Endothelial cell of umbilical vein (primary cell): Measurements from ENCODE around the gene CYB5R4. TPM values are rescaled to one million over a fixed set of nuclear protein-coding genes. Genes with fewer than 3 reads are reported as not detected.

ENCODE experiments used
- BruUV-seq: library from RNA; stranded (reverse); fragments of 400-500 nt; replicated peaks from 2 replicates; lab custom pipeline; 2021; lab: Mats Ljungman, UMichigan
- CTCF ChIA-PET: fragments of 300-600, 350-600 bp; sonication (Branson Sonifier 250); formaldehyde crosslinking; loops from one replicate; lab custom pipeline; 2021; ENCODE audit warnings: antibody characterized with exemption, inconsistent platforms; lab: Charles Lee
- POLR2A ChIA-PET: fragments of 300-600, 350-600 bp; sonication (Branson Sonifier 250); formaldehyde crosslinking; loops from one replicate; lab custom pipeline; 2021; ENCODE audit warnings: antibody characterized with exemption, inconsistent platforms; lab: Charles Lee
- DNase-seq: peaks from one replicate; pipeline ENCODE4 v3.0.0-alpha.2; 2011; ENCODE audit warnings: low read depth, low spot score
- FAIRE-seq: peaks from 2 replicates; lab custom pipeline; 2011; peaks lifted over from hg19 to GRCh38; lab: Jason Lieb, UNC
- H2AFZ ChIP-seq: 2 replicates; pipeline ENCODE4 v1.6.0; 2012; ENCODE audit warnings: low read depth, low read length, control low read depth, inconsistent platforms
- H3K27ac ChIP-seq: 2 replicates; pipeline ENCODE4 v1.5.1; 2011; ENCODE audit warnings: low read depth, mild to moderate bottlenecking, control low read depth, low read length, moderate library complexity; ENCODE audit not compliant: insufficient read depth
- H3K27me3 ChIP-seq, 2 experiments: 2 replicates each; pipeline versions ENCODE4 v1.6.0 to v1.6.1; 2011; ENCODE audit warnings: low read length in 2 of 2, mixed read lengths in 1 of 2; ENCODE audit not compliant: control insufficient read depth in 2 of 2, insufficient read depth in 2 of 2
- H3K36me3 ChIP-seq, 2 experiments: 2 replicates in 1 of 2; 3 replicates in 1 of 2; pipeline ENCODE4 v1.5.1; 2011; ENCODE audit warnings: low read length in 2 of 2, mild to moderate bottlenecking in 1 of 2, moderate library complexity in 1 of 2; ENCODE audit not compliant: control insufficient read depth in 2 of 2, insufficient read depth in 2 of 2; ENCODE audit errors: extremely low read depth in 1 of 2
- H3K4me1 ChIP-seq: 3 replicates; pipeline ENCODE4 v1.5.1; 2011; ENCODE audit warnings: mild to moderate bottlenecking, low read length; ENCODE audit not compliant: control insufficient read depth, insufficient read depth; ENCODE audit errors: extremely low read depth
- H3K4me2 ChIP-seq: 2 replicates; pipeline ENCODE4 v1.6.1; 2011; ENCODE audit warnings: low read length, control low read depth, mixed read lengths; ENCODE audit not compliant: insufficient read depth
- H3K4me3 ChIP-seq, 3 experiments: fragments of 200-600 bp in 1 of 3; sonication (generic), shearing (Covaris generic) in 1 of 3; replicated peaks in 1 of 3; 2 replicates each; pipeline ENCODE4 v1.5.1; 2011 to 2016; ENCODE audit warnings: control low read depth in 3 of 3, low read length in 3 of 3, mild to moderate bottlenecking in 2 of 3, inconsistent platforms in 1 of 3, low read depth in 1 of 3, moderate library complexity in 1 of 3; ENCODE audit not compliant: insufficient read depth in 1 of 3
- H3K79me2 ChIP-seq: 2 replicates; pipeline ENCODE4 v1.6.0; 2012; ENCODE audit warnings: low read length, inconsistent platforms; ENCODE audit not compliant: control insufficient read depth, insufficient read depth
- H3K9ac ChIP-seq: replicated peaks from 2 replicates; pipeline ENCODE3; 2011; ENCODE audit warnings: low read length, control low read depth; ENCODE audit not compliant: insufficient read depth; ENCODE audit errors: extremely low read depth
- H3K9me1 ChIP-seq: replicated peaks from 3 replicates; pipeline ENCODE4 v1.6.0; 2011; ENCODE audit warnings: mild to moderate bottlenecking, low read length; ENCODE audit not compliant: control insufficient read depth, insufficient read depth; ENCODE audit errors: extremely low read depth
- H3K9me3 ChIP-seq: replicated peaks from 2 replicates; pipeline ENCODE4 v1.5.1; 2012; ENCODE audit warnings: low read length, inconsistent platforms; ENCODE audit not compliant: control insufficient read depth, insufficient read depth
- H4K20me1 ChIP-seq: replicated peaks from 2 replicates; pipeline ENCODE3; 2011; ENCODE audit warnings: mild to moderate bottlenecking, low read length; ENCODE audit not compliant: control insufficient read depth, insufficient read depth; ENCODE audit errors: extremely low read depth
- EZH2 ChIP-seq: IDR thresholded peaks from 2 replicates; pipeline ENCODE4 v1.6.1; 2012; ENCODE audit warnings: borderline replicate concordance, low read depth, mild to moderate bottlenecking, moderate library complexity, low read length, inconsistent platforms; ENCODE audit not compliant: severe bottlenecking
- FOS ChIP-seq: IDR thresholded peaks from 2 replicates; pipeline ENCODE4 v1.6.1; 2011; ENCODE audit warnings: mild to moderate bottlenecking, low read length, moderate library complexity, borderline replicate concordance; ENCODE audit not compliant: insufficient read depth
- GATA2 ChIP-seq: IDR thresholded peaks from 2 replicates; pipeline ENCODE4 v1.7.0; 2011; ENCODE audit warnings: low read depth, mild to moderate bottlenecking, moderate library complexity, mixed read lengths, low read length; ENCODE audit not compliant: insufficient read length, insufficient read depth
- JUN ChIP-seq: IDR thresholded peaks from 2 replicates; pipeline ENCODE4 v1.6.1; 2011; ENCODE audit warnings: borderline replicate concordance, low read depth; ENCODE audit not compliant: insufficient read length, insufficient read depth
- MYC ChIP-seq: IDR thresholded peaks from one replicate; pipeline ENCODE4 v1.6.1; 2011; ENCODE audit warnings: mild to moderate bottlenecking, low read depth, low read length
- POLR2A ChIP-seq: IDR thresholded peaks from 2 replicates; pipeline ENCODE4 v1.6.1; 2012; ENCODE audit warnings: low read depth, mild to moderate bottlenecking, control low read depth, low read length
- POLR2AphosphoS5 ChIP-seq: IDR thresholded peaks from 2 replicates; pipeline ENCODE4 v1.6.1; 2012; ENCODE audit warnings: low read depth, mild to moderate bottlenecking, control low read depth, low read length, moderate library complexity; ENCODE audit not compliant: insufficient read depth
- dilution Hi-C: fragments of 300-500 bp; cut with MboI; formaldehyde crosslinking; loops from one replicate; pipeline ENCODE4 v1.15.0; 2019; ENCODE audit warnings: low sequenced_read_pairs; ENCODE audit not compliant: extremely low pct_ligation_motif_present
- intact Hi-C: fragments of 100-400 bp; cut with micrococcal nuclease; formaldehyde crosslinking; loops from one replicate; pipeline ENCODE4 v1.10.0; 2022
- polyA plus RNA-seq, 4 experiments: library from polyadenylated mRNA; depleted of rRNA in 3 of 4; stranded (reverse) in 3 of 4; unstranded in 1 of 4; fragments of >200 nt; gene quantifications; 2 replicates each; pipeline versions ENCODE4 v1.2.1 to v1.2.3, GENCODE V29; 2011 to 2012; ENCODE audit warnings: missing spikeins in 1 of 4
- total RNA-seq: library from RNA; stranded (reverse); gene quantifications from 2 replicates; pipeline ENCODE4 v1.2.3, GENCODE V29; 2021
- TF ChIP-seq, protein P1 (sequence below): IDR thresholded peaks from 2 replicates; pipeline ENCODE4 v1.6.1; 2011; ENCODE audit not compliant: insufficient read depth, insufficient read length
- TF ChIP-seq, protein P2 (sequence below), 2 donors: IDR thresholded peaks; 1 replicate in 1 of 2; 2 replicates in 1 of 2; pipeline ENCODE4 v1.5.1; 2011; ENCODE audit warnings: low read length in 2 of 2, mild to moderate bottlenecking in 2 of 2, moderate library complexity in 2 of 2, control low read depth in 1 of 2, inconsistent platforms in 1 of 2, low read depth in 1 of 2; ENCODE audit not compliant: insufficient read depth in 1 of 2; ENCODE audit errors: extremely low read depth in 1 of 2

Gene CYB5R4
- total and polyA plus RNA-seq, 2 donors (not counting 3 experiments of a cell fraction or from before 2014, with no cell fraction given) = 3.1 to 13.4 TPM

DNA sequence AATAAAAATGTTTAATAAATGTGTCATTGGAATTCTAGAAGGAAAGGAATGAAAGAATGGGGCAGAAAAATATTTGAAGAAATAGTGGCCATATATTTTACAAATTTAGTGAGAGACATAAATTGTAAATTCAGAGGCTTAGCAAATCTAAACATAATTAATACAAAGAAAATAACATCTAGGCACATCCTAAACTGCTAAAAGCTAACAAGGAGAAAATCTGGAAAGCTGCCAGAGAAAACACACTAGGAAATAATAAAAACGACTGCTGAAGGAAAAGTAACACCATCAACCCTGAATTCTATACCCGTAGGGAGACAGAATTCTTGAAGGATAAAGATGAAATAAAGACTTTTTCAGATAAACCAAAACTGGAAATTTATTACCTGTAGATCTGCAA lies 23.8 kb downstream of the CYB5R4 start:
- no peak for FAIRE-seq
- TF ChIP-seq GATA2 (no peak), FOS (no peak), MYC (no peak), EZH2 (no peak), JUN (no peak), POLR2AphosphoS5 (no peak), POLR2A (no peak)
- TF ChIP-seq, protein P1, sequence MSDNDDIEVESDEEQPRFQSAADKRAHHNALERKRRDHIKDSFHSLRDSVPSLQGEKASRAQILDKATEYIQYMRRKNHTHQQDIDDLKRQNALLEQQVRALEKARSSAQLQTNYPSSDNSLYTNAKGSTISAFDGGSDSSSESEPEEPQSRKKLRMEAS = no peak
- TF ChIP-seq, protein P2, sequence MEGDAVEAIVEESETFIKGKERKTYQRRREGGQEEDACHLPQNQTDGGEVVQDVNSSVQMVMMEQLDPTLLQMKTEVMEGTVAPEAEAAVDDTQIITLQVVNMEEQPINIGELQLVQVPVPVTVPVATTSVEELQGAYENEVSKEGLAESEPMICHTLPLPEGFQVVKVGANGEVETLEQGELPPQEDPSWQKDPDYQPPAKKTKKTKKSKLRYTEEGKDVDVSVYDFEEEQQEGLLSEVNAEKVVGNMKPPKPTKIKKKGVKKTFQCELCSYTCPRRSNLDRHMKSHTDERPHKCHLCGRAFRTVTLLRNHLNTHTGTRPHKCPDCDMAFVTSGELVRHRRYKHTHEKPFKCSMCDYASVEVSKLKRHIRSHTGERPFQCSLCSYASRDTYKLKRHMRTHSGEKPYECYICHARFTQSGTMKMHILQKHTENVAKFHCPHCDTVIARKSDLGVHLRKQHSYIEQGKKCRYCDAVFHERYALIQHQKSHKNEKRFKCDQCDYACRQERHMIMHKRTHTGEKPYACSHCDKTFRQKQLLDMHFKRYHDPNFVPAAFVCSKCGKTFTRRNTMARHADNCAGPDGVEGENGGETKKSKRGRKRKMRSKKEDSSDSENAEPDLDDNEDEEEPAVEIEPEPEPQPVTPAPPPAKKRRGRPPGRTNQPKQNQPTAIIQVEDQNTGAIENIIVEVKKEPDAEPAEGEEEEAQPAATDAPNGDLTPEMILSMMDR (IDR thresholded peaks at IDR 0.05; ENCODE audit: extremely low read depth in 1 of 2, insufficient read depth in 1 of 2, low read depth in 1 of 2, low read length in 2 of 2) = no peak
- no TSS peak for BruUV-seq
- DNase-seq = peak; percentile 62
- H2AFZ ChIP-seq = no peak overlapping the region
- peaks cover 9% of the 10 kb centered on the region for H3K4me1 ChIP-seq
- dilution Hi-C loops (no loop called here), intact Hi-C loops (loop anchor here (5.0 to 10.0 kb wide), 4 partner anchors 268 to 1442 kb away; no protein-coding TSS in a partner anchor)
- no peak overlapping the region for H3K4me2 ChIP-seq
- H3K36me3 ChIP-seq = no peaks in the 10 kb centered on the region
- H4K20me1 ChIP-seq = no peaks in the 10 kb centered on the region
- H3K4me3 ChIP-seq = no peak overlapping the region
- no peaks in the 10 kb centered on the region for H3K9me3 ChIP-seq
- ChIA-PET CTCF (interaction anchor here (1.3 to 2.7 kb wide), 5 partner anchors 9 to 539 kb away, joined by 3 to 18 read pairs (median 12); partner anchors contain the start of gene CEP162), POLR2A (no interaction called here)
- no peaks in the 10 kb centered on the region for H3K9me1 ChIP-seq
- no peak overlapping the region for H3K9ac ChIP-seq
- no peaks in the 10 kb centered on the region for H3K27me3 ChIP-seq
- H3K27ac ChIP-seq = no peak overlapping the region
- no peaks in the 10 kb centered on the region for H3K79me2 ChIP-seq
